OCI-LY7 (cell line): ENCODE results near the gene TBC1D23. TPM values are rescaled to one million over a fixed set of nuclear protein-coding genes. Genes with fewer than 3 reads are reported as not detected.

Experiments used
- BruUV-seq: library from RNA; stranded (reverse); fragments of 400-500 nt; replicated peaks from 2 replicates; lab custom pipeline; 2021; lab: Mats Ljungman, UMichigan
- CTCF ChIA-PET: fragments of 300-600 bp; sonication (Branson Sonifier 250); formaldehyde crosslinking; loops from one replicate; lab custom pipeline; 2022; ENCODE audit warnings: antibody characterized with exemption; ENCODE audit not compliant: unreplicated experiment; lab: Charles Lee
- POLR2A ChIA-PET: fragments of 300-600 bp; sonication (Branson Sonifier 250); formaldehyde crosslinking; loops from one replicate; lab custom pipeline; 2022; ENCODE audit warnings: antibody characterized with exemption; lab: Charles Lee
- DNase-seq: peaks from one replicate; pipeline ENCODE4 v3.0.0-alpha.2; 2015; ENCODE audit warnings: low spot score
- H2AFZ ChIP-seq: fragments of 200-600 bp; sonication (generic), shearing (Covaris generic); 2 replicates; pipeline ENCODE4 v1.6.1; 2014; ENCODE audit warnings: mild to moderate bottlenecking, antibody characterized with exemption, low read length, moderate library complexity
- H3K27ac ChIP-seq: fragments of 200-600 bp; sonication (generic); 2 replicates; pipeline ENCODE4 v1.5.1; 2014; ENCODE audit warnings: mixed run types, low read depth, mild to moderate bottlenecking, moderate library complexity, low read length, inconsistent platforms; ENCODE audit not compliant: poor library complexity, severe bottlenecking
- H3K36me3 ChIP-seq: fragments of 200-600 bp; sonication (generic); 2 replicates; pipeline ENCODE4 v1.6.1; 2014; ENCODE audit warnings: mild to moderate bottlenecking, antibody characterized with exemption, low read length, moderate library complexity, mixed read lengths; ENCODE audit not compliant: insufficient read depth
- H3K4me1 ChIP-seq: fragments of 200-600 bp; sonication (generic); 2 replicates; pipeline ENCODE4 v1.5.1; 2014; ENCODE audit warnings: mild to moderate bottlenecking, low read length; ENCODE audit not compliant: insufficient read depth, poor library complexity, severe bottlenecking
- H3K4me2 ChIP-seq: fragments of 200-600 bp; sonication (generic); 2 replicates; pipeline ENCODE4 v1.6.1; 2014; ENCODE audit warnings: mild to moderate bottlenecking, low read length
- H3K4me3 ChIP-seq: fragments of 200-600 bp; sonication (generic); 2 replicates; pipeline ENCODE4 v1.5.1; 2014; ENCODE audit warnings: mild to moderate bottlenecking, low read depth, low read length; ENCODE audit not compliant: poor library complexity, severe bottlenecking
- H3K79me2 ChIP-seq: fragments of 200-600 bp; sonication (generic); 2 replicates; pipeline ENCODE4 v1.6.1; 2016; ENCODE audit warnings: low read depth, mild to moderate bottlenecking, low read length, moderate library complexity, mixed read lengths; ENCODE audit not compliant: insufficient read depth
- H3K9me2 ChIP-seq: fragments of 200-600 bp; sonication (generic); 2 replicates; pipeline ENCODE4 v1.6.1; 2016; ENCODE audit warnings: mild to moderate bottlenecking, low read length, mixed read lengths; ENCODE audit not compliant: insufficient read depth
- H3K9me3 ChIP-seq: fragments of 200-600 bp; sonication (generic); 2 replicates; pipeline ENCODE4 v1.6.1; 2014; ENCODE audit warnings: mild to moderate bottlenecking, mixed run types, low read length, mixed read lengths
- H4K20me1 ChIP-seq: fragments of 200-600 bp; sonication (generic); 2 replicates; pipeline ENCODE4 v1.6.1; 2014; ENCODE audit warnings: mild to moderate bottlenecking, antibody characterized with exemption, low read length, moderate library complexity, mixed read lengths; ENCODE audit not compliant: insufficient read depth
- CTCF ChIP-seq: fragments of 200-600 bp; sonication (generic); conservative IDR thresholded peaks from 2 replicates; pipeline ENCODE4 v1.5.1; 2014; ENCODE audit warnings: mild to moderate bottlenecking, antibody characterized with exemption, low read length, moderate library complexity, mixed read lengths
- EZH2phosphoT487 ChIP-seq: fragments of 200-600 bp; sonication (generic); IDR thresholded peaks from 2 replicates; pipeline ENCODE4 v1.6.1; 2018; ENCODE audit warnings: low read depth, borderline replicate concordance, mild to moderate bottlenecking, mixed run types, antibody characterized with exemption, low read length, moderate library complexity, mixed read lengths
- intact Hi-C: fragments of 100-400 bp; cut with micrococcal nuclease; formaldehyde crosslinking; loops from one replicate; pipeline ENCODE4 v1.10.0; 2022; ENCODE audit not compliant: unreplicated experiment
- total RNA-seq, 2 experiments: library from RNA; depleted of rRNA in 1 of 2; stranded (reverse); fragments of >200 nt in 1 of 2; shearing (Covaris generic) in 1 of 2; gene quantifications; 2 replicates each; pipeline ENCODE4 v1.2.3, GENCODE V29; 2014 to 2022

TBC1D23 gene
- total RNA-seq, 2 experiments from 2014 or later = 12.0 to 23.4 TPM

GRCh38 chr3:100266531-100266930, 5.7 kb downstream of the TBC1D23 start:
- Histone ChIP-seq H3K36me3 (no peaks in the 10 kb centered on the region), H2AFZ (no peak overlapping the region), H3K79me2 (peaks cover 40% of the 10 kb centered on the region), H3K9me2 (no peaks in the 10 kb centered on the region), H3K4me2 (no peak overlapping the region), H3K27ac (no peak overlapping the region), H3K4me1 (peaks cover 6% of the 10 kb centered on the region), H4K20me1 (peaks cover 30% of the 10 kb centered on the region), H3K4me3 (no peak overlapping the region), H3K9me3 (no peaks in the 10 kb centered on the region)
- intact Hi-C loops = no loop called here
- TF ChIP-seq CTCF (no peak), EZH2phosphoT487 (no peak)
- CTCF ChIA-PET = no interaction called here
- POLR2A ChIA-PET = interaction anchor here (0.7 to 1.3 kb wide), 3 partner anchors 18 to 468 kb away, joined by 3 read pairs; partner anchors contain the start of gene LNP1
- no peak for DNase-seq
- no TSS peak for BruUV-seq

- H3K4me2 ChIP-seq = no peak overlapping the region
- intact Hi-C loops = no loop called here
- H3K4me1 ChIP-seq = no peaks in the 10 kb centered on the region
- peaks cover 32% of the 10 kb centered on the region; the same call in 1 of the 2 replicates for H3K79me2 ChIP-seq
- H4K20me1 ChIP-seq = peaks cover 24% of the 10 kb centered on the region
- no peaks in the 10 kb centered on the region for H3K36me3 ChIP-seq
- no peak for DNase-seq
- no peaks in the 10 kb centered on the region for H3K9me2 ChIP-seq
- ChIA-PET CTCF (no interaction called here), POLR2A (interaction anchor here (1.4 kb wide), 1 partner anchor 26 kb away, joined by 3 read pairs; no protein-coding TSS in a partner anchor)
- no peaks in the 10 kb centered on the region for H3K9me3 ChIP-seq
- no peak overlapping the region for H3K4me3 ChIP-seq
- H3K27ac ChIP-seq = no peak overlapping the region
- no peak for TF ChIP-seq EZH2phosphoT487
- TF ChIP-seq CTCF = no peak
- H2AFZ ChIP-seq = no peak overlapping the region
- no TSS peak for BruUV-seq
These were observed 7.4 kb downstream of the TBC1D23 start for GRCh38 chr3:100268156-100268555.

GRCh38 chr3:100269001-100269400, 8.2 kb downstream of the TBC1D23 start:
- intact Hi-C loops = no loop called here
- Histone ChIP-seq H3K4me1 (peaks cover 1% of the 10 kb centered on the region), H3K36me3 (no peaks in the 10 kb centered on the region), H3K4me3 (no peak overlapping the region), H3K4me2 (no peak overlapping the region), H2AFZ (no peak overlapping the region), H3K9me2 (no peaks in the 10 kb centered on the region), H3K27ac (no peak overlapping the region), H3K9me3 (no peaks in the 10 kb centered on the region), H4K20me1 (peaks cover 24% of the 10 kb centered on the region), H3K79me2 (peaks cover 29% of the 10 kb centered on the region; the same call in 1 of the 2 replicates)
- ChIA-PET CTCF (no interaction called here), POLR2A (interaction anchor here (1.2 to 1.4 kb wide), 2 partner anchors 8 to 25 kb away, joined by 3 read pairs; partner anchors contain the start of gene TBC1D23)
- DNase-seq = no peak
- BruUV-seq = no TSS peak
- TF ChIP-seq CTCF = no peak
